HG02852 (cell line): ENCODE measurements around the gene LMX1B.
A peak's percentile ranks its signal among the peaks of the same experiment; 100 is the strongest.
"Not testable (repeated sequence)": the region's sequence is repeated elsewhere in the genome, so short reads cannot be mapped to it uniquely, and the experiment has no call there.

ENCODE experiments used
- ATAC-seq: cut with Tn5 transposase; IDR thresholded peaks from one replicate; pipeline ENCODE4 v1.9.1; 2021; ENCODE audit warnings: mild to moderate bottlenecking, moderate library complexity; ENCODE audit not compliant: unreplicated experiment

The LMX1B gene

DNA sequence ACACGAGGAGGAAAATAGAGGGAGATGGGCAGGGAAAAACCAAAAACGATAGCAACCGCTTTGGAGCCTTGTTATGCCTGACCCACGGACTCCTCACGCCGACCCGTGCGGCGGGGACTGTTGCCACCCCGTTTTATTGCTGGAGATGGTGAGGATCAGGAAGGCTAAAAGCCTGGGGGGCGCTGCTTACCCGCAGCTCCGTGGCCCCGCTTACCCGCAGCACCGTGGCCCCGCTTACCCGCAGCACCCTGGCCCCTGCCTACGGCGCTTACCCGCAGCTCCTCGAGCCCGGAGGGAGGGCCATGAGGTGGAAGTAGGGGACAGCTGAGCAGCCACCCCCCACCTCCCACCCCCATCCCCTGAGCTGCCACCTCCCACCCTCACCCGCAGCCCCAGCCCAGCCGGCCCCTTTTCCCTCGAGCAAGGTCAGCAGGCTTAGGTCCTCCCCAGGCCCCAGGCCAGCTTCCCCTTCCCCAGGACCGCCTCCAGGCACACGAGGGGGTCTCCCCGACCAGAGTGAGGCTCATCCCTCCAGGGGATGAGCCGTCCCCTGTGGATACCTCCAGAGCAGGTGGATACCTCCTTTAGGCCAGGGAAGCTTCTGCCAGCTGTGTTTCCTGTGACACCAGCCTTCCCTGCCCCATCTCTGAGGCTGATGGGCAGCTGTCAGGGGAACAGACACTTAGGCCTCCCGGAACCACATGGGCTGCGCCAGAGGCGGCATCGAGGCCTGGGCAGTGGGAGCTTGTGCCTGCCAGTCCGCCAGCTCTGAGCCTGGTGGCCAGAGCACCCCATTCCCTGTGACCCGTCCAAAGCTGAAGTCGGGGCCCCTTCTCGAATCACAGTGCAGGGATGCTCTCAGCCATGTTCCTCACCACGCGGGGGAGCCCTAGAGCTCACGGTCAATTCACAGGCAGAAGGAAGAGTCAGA lies 92.3 kb downstream of the LMX1B start:
- ATAC-seq: no peak

- no peak for ATAC-seq
Measured at GRCh38 chr9:126706698-126707053, 92.9 kb downstream of the LMX1B start.

DNA sequence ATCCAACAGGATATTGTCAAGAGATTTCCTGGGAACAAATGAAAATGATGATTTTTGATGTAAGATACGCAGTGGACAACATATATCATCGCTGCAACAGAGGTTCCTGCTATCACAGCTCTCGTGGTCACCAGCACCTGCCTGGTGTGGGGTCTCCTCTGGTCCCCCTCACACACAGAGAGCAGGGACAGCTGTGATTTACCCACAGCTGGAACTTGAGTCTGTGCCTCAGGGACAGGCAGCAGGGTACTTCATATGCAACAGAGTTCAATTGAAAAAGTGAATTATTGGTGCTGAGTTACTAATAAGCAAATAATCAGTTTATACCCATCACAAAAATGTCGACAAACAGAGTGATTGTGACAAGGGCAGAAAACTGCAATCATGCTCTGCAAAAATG lies 93.4 kb downstream of the LMX1B start:
- ATAC-seq: no peak

GRCh38 chr9:126707712-126708111 lies 94.0 kb downstream of the LMX1B start:
- not testable (repeated sequence) for ATAC-seq

GRCh38 chr9:126708178-126708577 lies 94.5 kb downstream of the LMX1B start:
- ATAC-seq: no peak

DNA sequence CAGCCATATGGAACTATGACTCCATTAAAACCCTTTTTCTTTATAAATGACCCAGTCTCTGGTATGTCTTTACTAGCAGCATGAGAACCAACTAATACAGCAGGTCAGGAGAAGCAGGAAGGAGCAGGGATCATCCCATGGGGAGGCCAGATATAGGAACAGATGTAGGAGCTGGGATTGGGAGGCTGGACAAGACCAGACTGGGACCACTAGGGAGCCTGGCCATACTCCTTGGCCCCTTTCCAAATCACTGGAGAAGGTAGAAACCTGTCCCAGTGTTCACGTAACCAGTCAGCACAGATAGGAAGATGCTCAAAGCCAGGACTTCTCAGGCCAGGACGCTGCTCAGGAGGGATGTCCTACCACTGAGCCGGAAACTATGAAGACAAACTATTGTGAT lies 95.5 kb downstream of the LMX1B start:
- no peak for ATAC-seq

- ATAC-seq: no peak
Measured at GRCh38 chr9:126715382-126715781, 101.7 kb downstream of the LMX1B start.

DNA sequence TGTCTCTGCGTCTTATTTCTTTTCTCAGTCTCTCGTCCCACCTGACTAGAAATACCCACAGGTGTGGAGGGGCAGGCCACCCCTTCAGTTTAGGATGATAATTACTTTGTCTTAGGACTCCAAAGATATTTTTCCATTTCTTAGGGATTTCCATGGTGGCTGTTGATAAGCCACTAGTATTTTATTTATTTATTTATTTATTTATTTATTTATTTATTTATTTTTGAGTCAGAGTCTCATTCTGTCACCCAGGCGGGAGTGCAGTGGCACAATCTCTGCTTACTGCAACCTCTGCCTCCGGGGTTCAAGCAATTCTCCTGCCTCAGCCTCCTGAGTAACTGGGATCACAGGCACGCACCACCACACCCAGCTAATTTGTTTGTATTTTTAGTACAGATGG lies 103.7 kb downstream of the LMX1B start:
- ATAC-seq: not testable (repeated sequence)

- no peak for ATAC-seq
Measured at GRCh38 chr9:126719618-126720031, 105.9 kb downstream of the LMX1B start.

- ATAC-seq: no peak
Measured at GRCh38 chr9:126720036-126720435, 106.3 kb downstream of the LMX1B start.

DNA sequence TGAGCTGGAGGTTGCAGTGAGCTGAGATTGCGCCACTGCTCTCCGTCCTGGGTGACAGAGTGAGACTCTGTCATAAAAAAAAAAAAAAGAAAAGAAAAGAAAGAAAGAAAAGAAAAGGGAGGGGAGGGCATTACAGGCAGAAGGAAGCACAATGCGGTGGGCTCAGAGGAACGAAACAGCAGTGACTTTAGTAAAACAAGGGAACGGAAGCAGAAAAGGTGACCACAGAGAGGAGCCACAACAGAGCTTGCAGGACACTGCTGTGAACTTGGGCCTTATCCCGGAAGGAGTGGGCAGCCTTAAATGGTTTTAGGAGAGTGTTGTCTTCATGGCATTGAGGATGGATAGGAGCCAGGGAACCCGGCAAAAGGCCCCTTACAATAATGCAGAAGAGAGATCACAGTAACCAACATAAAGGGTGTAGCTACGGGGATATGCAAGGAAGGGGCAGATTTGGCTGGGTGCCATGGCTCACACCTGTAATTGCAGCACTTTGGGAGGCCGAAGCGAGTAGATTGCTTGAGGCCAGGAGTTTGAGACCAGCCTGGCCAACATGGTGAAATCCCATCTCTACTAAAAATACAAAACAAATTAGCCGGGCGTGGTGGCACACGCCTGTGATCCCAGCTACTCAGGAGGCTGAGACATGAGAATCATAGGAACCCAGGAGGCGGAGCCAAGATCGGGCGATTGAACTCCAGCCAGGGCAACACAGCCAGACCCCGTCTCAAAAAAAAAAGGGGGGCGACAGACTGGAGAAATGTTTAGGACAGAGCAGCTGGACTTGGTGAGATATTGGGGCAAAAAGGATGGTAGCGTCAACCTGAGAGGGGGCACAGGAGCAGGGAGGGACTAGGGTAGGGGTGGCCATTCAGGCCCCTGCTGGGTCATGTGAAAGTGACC lies 107.2 kb downstream of the LMX1B start:
- ATAC-seq: no peak

DNA sequence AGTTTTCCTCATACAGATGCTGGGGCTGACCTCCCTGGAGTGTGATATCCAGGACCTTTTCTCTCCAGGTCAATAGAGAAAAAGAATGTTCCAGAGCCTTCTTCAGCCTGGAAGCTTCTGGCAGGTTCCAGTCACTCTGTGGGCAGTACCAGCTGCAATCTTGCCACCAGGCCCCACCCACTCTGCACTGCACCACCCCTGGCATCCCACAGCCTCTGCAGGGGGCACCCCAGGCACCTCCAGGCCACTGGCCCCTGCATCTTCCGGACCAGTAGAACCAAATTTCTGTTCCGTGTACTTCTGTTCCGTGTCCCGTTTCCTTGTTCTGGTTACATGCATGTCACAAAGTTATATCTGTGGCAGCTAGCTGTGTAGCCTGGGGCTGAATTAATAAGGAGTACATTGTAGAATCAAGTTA lies 107.8 kb downstream of the LMX1B start:
- ATAC-seq: no peak

DNA sequence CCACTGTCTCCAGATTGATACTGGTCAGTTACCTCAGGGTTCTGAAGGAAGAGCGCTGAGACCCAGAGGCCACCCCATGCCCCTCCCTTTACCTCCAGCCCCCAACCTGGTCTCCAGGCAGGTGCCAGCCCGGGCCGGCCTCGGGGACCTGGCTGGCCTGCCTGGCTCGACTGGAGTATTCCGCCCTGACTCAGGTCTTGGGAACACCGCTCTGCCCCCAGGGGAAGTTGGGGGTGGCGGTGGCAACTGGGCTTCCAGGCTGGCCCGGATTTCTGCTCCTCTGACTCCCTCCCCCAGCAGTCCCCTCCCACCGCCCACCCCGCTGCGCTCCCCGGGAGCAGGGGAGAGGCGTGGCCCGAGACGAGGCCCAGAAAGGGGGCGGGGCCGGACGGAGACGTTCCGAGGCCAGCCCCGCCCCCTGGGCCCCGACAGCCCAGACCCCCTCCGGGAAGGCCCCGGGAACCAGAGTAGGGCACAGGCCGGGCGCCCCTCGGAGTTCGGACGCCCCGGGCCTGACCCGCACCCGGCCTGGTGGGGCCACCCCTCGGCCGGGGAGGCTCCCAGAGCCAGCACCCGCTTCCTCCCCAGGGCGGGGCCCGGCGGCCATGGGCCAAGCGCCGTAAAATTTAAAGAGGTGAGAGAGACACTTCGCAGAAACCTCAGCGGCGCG lies 108.7 kb downstream of the LMX1B start:
- peak; percentile 66 for ATAC-seq

- ATAC-seq: peak; percentile 52
Measured at GRCh38 chr9:126722922-126723806, 109.4 kb downstream of the LMX1B start.

GRCh38 chr9:126723807-126724172 lies 110.1 kb downstream of the LMX1B start:
- peak; percentile 1 for ATAC-seq

DNA sequence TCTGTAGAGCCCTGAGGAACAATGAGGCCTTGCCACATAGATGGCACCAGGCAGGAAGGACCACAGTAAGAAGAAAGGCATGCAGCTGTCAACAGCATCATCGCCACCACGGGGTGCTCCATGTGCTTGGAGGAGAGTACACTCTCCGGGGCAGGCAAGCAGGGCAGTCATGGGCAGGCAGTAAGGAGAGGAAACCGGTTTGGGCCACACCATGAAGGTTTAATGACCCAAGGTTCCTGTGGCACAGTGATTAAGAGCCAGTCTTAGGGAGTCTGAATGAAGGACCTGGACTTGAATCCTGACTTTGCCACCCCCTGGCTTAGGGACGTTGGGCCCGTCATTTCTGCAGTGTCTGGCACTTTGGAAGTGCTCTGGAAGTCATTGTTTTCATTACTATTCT lies 110.5 kb downstream of the LMX1B start:
- no peak for ATAC-seq

DNA sequence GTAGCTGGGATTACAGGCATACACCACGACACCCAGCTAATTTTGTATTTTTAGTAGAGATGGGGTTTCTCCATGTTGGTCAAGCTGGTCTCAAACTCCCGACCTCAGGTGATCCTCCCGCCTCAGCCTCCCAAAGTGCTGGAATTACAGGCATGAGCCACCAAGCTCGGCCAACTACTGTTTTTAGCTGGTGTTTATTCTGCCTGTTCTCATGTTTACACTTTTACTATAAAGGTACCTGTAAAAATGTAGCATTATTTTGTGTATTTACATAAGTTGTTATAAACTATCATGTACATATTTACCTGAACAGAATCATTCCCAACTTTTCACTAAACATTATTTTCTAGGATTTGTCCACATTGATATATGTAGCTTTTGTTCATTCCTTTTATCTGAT lies 111.8 kb downstream of the LMX1B start:
- ATAC-seq: not testable (repeated sequence)

- ATAC-seq: not testable (repeated sequence)
Measured at GRCh38 chr9:126728210-126728609, 114.5 kb downstream of the LMX1B start.

DNA sequence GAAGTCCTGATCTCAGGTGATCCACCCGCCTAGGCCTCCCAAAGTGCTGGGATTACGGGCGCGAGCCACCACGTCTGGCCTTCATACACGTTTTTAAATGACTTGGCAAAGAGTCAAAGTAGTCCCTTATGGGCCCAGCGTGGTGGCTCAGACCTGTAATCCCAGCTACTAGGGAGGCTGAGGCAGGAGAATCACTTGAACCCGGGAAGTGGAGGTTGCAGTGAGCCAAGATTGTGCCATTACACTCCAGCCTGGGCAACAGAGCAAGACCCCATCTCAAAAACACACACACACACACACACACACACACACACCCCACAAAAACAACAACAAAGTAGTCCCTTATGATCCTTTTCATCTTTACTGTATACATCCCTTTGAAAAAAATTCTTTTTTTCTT lies 116.9 kb downstream of the LMX1B start:
- not testable (repeated sequence) for ATAC-seq

DNA sequence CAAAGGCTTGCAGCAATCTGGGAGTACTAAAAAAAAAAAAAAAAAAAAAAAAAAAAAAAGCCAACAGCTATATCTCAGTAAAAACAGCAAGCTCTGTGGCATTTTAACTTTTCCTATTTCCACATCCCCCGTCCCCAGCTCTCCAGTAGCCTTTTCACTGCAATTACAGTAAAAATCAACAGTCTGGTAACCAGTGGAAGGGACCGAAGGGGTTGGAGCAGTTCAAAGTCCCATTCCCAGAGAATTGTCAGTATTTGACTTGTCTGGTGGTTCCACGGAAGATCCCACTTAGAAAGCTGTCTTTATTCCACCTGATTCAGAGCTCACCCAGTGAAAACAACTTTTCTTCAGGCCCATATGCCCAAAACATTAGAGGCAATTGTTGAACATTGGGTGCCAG lies 119.3 kb downstream of the LMX1B start:
- no peak for ATAC-seq
